ENCODE data around the gene CAMK2G. TPM values are rescaled to one million over a fixed set of nuclear protein-coding genes. Genes with fewer than 3 reads are reported as not detected.
A peak's percentile ranks its signal among the peaks of the same experiment; 100 is the strongest.
"Not testable (repeated sequence)": the region's sequence is repeated elsewhere in the genome, so short reads cannot be mapped to it uniquely, and the experiment has no call there.

The CAMK2G gene
- total RNA-seq, 1 donor from 2014 or later: 18.9 TPM

- ATAC-seq: peak; percentile 78
Observed at GRCh38 chr10:73838827-73839226, 35.5 kb downstream of the CAMK2G start.

- ATAC-seq: peak; percentile 19
Observed at GRCh38 chr10:73838008-73838567, 36.3 kb downstream of the CAMK2G start.

GRCh38 chr10:73837072-73837471, 37.3 kb downstream of the CAMK2G start:
- ATAC-seq: no peak

- ATAC-seq: no peak
Observed at GRCh38 chr10:73836427-73836980, 37.9 kb downstream of the CAMK2G start.

DNA sequence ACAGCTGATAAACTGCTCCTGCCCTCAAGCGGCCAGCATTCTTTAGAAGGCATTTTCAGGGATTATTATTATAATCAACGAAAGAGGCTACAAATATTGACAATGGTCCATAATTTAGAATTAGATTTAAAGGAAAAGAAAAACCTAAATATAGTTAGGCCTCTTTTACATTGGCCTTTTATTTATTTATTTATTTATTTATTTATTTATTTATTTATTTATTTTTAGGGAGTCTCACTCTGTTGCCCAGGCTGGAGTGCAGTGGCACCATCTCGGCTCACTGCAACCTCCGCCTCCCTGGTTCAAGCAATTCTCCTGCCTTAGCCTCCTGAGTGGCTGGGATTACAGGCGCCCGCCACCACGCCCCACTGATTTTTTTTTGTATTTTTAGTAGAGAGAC, 45.3 kb downstream of the CAMK2G start:
- ATAC-seq: not testable (repeated sequence)

GRCh38 chr10:73828161-73828560, 46.2 kb downstream of the CAMK2G start:
- ATAC-seq: no peak

DNA sequence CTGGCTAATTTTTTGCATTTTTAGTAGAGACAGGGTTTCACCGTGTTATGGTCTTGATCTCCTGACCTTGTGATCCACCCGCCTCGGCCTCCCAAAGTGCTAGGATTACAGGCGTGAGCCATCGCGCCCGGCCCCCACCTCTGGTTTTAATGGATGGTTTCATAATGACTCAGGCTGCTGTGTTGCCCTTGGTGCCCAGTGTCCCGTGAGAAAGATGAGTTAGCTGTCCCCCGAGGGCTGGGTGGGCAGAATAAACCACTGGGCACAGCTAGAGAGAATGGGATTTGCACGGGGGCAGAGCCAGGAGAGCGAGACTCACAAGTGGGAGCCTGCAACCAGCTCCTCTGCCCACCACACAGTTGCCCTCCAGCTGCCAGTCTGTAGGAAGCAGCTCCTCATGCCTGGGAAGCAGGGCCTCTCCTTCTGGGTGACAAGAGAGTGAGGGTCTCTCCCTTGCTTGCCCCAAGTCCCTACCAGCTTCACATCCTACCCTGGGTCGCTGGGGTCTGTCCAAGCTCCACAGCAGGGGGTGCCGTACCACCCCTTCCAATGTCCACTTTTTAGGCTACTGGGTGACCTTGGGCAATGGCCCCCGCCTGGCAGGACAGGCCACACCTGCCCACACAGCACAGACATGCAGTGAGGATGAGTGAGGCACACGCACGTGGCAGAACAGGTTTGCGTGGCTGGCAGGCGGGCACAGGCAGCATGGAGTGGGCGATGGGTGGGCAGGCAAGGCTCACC, 46.8 kb downstream of the CAMK2G start:
- ATAC-seq: peak; percentile 54

- no peak for ATAC-seq
Observed at GRCh38 chr10:73824146-73824725, 50.1 kb downstream of the CAMK2G start.

- ATAC-seq: no peak
Observed at GRCh38 chr10:73823391-73823790, 51.0 kb downstream of the CAMK2G start.

DNA sequence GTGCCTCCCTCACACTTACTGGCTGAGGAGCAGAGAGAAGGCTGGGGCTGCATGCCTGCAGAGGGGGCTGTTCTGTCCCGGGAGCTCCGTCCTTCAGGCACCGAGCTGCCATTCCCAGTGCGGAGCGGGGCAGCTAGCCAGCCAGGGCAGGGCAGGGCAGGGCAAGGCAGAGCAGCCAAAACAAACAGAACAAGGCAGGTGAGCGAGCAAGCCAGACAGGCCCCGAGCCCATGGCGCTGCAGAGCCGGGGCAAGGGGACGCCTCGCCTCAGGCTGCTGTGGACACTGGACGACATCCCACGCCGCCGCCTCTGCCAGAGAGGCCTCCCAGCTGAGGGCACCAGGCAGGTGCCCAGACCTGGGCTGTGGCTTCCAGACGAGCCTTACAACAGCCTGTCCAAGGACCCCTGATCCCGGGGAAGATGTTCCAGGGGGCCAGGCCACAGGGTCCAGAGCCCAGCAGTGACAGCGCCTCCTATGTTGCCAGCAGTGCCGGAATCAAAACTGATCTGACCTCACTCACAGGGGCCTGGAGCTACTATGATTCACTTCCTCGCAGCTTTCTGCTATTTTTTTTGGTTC, 54.8 kb downstream of the CAMK2G start:
- peak; percentile 83 for ATAC-seq

GRCh38 chr10:73819081-73819480, 55.3 kb downstream of the CAMK2G start:
- no peak for ATAC-seq

DNA sequence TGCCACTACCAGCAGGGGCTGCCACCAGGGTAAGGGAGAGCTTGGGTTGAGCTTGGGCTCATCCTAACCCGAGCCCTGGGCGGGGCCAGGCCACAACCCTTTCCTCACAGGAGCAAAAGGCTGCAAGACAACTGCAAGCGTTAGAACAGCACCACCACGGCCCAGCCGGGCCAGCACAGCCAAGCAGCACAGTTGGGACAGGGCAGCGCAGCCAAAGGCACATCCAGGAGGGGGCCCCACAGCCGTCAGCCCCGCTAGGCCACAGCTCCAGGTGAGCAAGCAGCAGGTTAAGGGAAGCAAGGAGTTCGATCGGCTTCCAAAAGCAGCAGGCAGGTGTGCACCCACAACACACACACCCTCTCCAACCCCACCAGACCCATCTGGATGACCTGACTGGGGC, 56.0 kb downstream of the CAMK2G start:
- peak; percentile 2 for ATAC-seq

GRCh38 chr10:73817826-73818225, 56.5 kb downstream of the CAMK2G start:
- no peak for ATAC-seq

GRCh38 chr10:73816917-73817729, 57.2 kb downstream of the CAMK2G start:
- ATAC-seq: no peak

- ATAC-seq: no peak
Observed at GRCh38 chr10:73815719-73816030, 58.7 kb downstream of the CAMK2G start.

- no peak for ATAC-seq
Observed at GRCh38 chr10:73814896-73815718, 59.2 kb downstream of the CAMK2G start.

- ATAC-seq: no peak
Observed at GRCh38 chr10:73814276-73814895, 60.0 kb downstream of the CAMK2G start.

- ATAC-seq: no peak
Observed at GRCh38 chr10:73813333-73813732, 61.0 kb downstream of the CAMK2G start.

DNA sequence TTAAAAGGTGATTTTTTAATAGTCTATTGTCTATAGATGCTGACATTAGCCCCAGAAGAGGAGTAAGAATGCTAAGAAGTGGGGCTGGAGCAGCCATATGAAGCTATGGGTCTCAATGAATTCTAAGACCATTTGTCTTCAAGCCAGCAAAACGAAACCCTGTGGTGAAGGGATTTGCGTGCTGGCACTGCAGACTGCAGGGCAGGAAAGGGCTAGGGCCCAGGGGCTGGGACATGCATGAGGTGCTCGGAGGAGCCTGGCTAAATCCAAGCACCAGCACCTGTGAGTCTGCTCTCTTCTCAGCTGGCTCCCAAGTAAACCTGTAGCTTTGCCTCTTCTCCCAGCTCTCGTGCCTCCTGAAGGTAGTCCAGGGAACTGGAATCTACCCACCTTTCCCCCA, 61.7 kb downstream of the CAMK2G start:
- ATAC-seq: no peak

DNA sequence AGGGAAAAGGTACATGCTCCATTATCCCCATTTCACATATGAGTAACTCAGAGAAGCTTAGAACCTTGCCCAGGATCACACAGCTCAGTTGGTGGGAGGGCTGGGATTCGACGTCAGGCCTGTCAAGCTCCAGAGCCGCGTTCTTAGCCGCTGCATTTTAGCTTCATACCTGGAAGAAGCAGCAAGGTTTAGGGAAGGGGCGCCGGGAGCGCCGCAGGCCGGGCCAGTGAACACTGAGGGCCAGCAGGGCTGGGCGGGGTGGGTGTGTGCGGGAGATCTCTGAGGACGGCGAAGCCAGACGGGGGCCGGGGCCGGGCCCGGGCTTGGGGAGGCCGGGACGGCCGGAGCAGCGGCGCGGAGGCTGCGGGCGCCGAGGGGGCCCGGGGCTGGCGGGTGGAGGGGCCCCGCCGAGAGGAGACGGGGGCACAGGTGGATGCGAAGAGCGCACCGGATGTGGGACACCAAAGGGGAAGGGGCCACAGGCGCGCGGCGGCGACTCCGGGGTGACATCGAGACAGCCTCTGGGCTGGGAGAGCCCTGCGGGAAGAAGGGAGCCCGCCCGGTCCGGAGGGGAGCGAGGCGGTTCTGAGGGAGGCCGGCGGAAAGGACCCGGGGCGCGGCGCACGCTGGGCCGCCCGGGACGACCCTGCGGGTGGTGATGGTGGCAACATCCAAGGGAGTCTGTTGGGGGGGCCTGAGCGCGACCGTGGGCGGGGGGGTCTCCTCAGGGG, 63.5 kb downstream of the CAMK2G start:
- peak; percentile 19 for ATAC-seq

- ATAC-seq: no peak
Observed at GRCh38 chr10:73810358-73810734, 64.0 kb downstream of the CAMK2G start.
